GM04503 (cell line): ENCODE data around the gene TANK.
"Not testable (repeated sequence)": the region's sequence is repeated elsewhere in the genome, so short reads cannot be mapped to it uniquely, and the experiment has no call there.

Experiments used
- DNase-seq: peaks from one replicate; pipeline ENCODE4 v3.0.0-alpha.2; 2012; ENCODE audit warnings: low read depth

TANK gene

GRCh38 chr2:161232571-161232970, 72.3 kb downstream of the TANK start:
- no peak for DNase-seq

GRCh38 chr2:161233858-161234431, 73.7 kb downstream of the TANK start:
- DNase-seq, result no peak

- DNase-seq, result no peak
Observed at GRCh38 chr2:161234627-161235026, 74.4 kb downstream of the TANK start.

DNA sequence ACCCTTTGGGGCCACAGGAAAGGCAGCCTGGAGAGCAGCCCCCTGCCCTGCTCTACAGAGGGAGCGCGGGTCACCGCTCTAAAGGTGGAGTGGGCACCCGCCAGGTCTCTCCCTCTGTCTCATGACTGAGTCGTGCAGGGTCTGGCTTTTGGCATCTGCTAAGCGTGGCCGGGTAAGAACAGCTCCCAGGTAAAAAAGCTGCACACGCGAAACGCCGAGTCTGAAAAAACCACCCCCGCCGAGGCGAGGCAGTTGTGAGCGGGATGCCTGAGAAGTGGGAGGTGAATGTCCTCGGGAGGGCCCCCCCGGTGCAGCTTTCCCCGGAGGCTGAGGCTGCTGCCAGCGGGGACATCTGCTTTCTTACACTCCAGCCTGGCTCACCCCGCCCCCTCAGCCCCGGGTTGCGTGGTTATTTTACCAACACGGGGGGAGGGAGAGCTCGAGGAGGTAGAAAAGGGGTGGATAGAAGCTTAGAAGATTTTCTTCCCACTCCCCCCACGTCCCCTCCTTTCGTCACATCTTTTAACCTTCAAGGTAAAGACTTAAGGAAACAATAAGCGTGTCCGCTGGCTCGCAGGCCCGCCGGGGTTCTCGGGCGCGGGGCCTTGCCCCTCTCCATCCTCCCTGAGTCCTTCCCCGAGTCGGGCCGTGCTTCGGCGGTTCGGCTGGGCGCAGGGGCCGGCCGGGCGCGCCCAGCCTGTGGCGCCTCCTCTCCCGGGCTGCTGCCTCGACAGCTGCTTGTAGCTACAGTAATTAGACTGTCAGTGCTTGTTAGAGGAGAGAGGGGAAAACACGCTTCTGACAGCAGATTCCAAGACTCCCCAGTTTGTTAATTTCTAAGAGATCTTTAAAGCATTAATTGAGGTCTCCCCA, 77.4 kb downstream of the TANK start:
- no peak for DNase-seq

DNA sequence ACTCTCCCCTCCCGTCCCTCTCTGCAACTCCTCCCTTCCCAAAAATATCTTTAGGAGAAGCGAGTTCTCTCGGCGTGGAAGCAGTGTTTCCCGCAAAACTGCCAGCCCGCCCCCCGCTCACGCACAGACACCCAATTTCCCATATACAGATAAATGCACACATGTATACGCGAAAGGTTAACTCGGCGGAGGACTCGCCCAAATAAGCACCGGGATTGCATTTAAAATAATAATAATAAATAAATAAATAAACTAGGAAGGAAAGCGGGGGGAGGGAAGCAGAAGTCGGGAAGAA, 78.0 kb downstream of the TANK start:
- no peak for DNase-seq

DNA sequence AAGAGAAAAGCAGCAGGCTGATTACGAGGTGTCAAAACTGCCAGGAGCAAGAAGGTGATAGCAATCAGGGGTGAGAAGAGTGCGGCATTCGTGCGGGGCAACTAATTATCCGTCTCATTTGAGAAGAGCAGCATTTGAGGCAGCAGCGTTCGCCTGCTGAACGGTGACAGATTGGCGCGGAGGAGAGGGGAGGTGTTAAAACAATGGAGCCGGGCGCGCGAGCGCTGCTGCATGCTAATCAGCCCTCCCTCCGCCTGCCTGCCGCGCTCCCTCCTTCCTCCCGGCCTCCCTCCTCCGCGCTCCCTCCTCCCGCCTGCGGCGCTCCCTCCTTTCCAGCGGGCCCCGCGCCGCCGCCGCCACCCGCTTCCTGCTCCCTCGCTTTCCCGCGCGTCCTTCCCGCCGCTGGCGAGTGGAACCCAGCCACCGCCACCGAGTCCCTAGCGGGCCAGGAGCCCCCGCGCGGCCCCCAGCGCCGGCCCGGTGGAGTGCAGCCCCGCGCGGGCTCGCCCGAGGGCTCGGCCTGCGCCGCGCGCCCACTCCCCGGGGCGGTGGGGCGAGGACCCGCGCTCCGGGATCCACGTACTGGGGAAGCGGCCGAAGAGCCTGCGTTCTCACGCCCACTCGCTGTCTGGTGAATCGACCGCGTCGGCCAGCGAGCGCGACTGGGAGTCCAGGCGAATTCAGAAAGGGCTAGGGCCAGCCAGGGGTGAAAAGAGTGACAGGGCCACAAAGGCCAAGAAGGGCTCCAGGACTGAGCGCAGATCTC, 78.5 kb downstream of the TANK start:
- DNase-seq, result no peak

GRCh38 chr2:161239326-161240109, 79.3 kb downstream of the TANK start:
- DNase-seq, result no peak

DNA sequence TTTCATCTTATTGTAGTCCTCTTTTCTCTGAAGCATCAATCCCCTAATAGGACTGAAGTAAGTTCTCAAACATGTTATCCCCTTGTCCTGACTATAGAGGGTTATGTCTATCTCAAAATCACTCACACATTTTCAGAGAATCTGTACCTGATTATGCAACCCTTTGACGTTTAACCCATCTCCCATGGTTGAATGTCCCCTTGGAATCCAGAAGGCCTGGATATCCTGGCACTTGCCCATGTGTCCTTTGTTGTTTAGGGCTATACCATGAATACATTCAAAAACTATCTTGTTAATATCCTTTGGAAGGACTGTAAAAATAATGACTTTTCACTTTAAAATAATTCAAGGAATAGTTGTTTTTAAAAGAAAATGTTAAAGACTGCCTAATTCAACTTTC, 81.7 kb downstream of the TANK start:
- DNase-seq, result no peak

DNA sequence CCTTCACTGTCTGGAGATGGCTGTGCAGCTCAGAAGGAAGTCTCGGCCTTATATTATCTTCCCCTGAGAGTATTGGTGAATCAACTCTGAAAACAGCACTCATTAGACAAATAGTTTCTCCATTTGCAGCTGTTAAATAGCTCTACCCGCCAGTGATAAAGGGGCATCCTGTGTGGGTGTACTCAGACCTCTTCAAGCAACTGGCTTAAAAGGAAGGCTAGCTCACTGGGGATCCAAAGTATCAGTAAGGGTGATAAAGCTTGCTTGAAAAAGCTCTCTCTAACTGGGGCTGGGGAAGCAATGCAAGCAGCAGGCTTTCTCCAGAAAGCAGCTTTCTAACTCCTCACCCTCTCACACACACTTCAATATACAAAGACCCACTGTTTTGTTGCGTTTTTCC, 83.1 kb downstream of the TANK start:
- DNase-seq, result no peak

DNA sequence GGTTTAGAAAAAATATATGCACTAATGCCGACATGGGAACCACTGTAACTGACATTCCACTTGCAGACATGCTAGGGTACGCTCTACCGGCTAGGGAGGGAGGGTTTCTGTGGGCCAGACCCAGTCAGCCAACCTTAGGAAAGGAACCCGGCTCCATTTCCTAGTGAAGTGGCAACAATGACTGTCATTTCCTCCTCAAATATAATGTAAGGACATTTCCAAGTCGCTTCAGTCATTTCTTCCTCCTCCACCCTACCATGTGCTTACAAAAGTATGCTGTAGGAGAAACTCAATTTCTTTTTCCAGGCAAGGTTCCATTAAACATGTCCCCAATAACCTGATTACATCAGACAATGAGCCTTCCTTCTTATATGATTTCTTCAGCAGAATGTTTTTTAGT, 83.7 kb downstream of the TANK start:
- no peak for DNase-seq

- not testable (repeated sequence) for DNase-seq
Observed at GRCh38 chr2:161244387-161245260, 84.4 kb downstream of the TANK start.

DNA sequence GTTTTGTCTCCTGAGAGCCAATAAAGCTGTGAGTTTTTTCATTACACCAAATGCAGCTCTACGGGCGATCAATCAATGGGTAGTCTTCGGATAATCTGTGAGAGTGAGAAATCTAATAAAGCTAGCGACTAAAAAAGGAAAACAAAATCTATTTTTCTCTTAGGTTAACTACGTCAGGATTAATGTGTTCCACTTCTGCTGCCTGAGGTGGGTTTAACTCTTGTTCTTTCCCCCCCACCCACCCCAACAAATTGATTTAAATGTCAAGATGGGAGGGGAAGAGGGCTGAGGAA, 85.0 kb downstream of the TANK start:
- DNase-seq, result no peak

DNA sequence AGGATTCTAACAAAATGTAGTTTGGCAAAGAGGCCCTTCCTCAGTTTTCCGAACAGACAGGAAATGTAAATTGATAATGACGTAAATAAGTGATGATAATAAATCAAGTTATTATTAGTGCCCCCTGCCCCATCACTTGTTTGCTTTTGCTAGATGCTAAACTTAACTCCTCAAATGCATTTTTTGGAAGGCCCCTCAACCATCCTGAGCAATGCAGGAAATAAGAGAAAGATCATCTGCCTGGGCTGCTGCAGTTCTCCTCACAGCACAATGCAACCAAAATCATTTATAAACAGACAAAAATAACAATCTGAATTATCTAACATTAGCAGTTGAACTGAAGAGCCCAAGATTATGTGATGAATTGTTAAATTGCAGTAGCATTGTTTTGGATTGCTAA, 85.4 kb downstream of the TANK start:
- no peak for DNase-seq

- DNase-seq, result no peak
Observed at GRCh38 chr2:161246281-161246680, 86.1 kb downstream of the TANK start.

DNA sequence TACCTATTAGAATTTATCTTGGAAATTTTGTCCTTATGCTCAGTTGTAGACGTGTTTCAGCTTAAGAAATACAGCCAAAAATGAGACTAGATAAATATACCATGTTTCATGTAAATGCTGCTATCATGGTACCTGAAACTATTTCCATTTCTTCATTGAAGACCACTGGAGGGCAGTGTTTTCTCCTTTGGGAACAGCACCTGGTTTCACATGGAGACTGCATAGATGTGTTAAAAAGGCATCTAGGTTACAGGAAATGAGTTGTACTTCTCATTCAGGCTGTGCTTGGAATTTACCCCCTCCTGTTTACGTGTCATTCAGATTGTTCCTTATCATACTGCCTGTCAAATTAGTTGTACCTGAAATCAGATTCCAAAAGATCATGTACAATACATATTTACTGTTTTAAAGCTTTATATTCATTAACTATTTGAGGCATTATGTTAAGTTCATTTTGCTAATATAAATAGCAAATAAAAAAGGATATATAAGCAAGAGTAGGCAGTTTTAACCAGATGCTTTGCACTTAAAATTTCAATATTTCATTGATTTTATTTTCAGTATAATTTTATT, 90.7 kb downstream of the TANK start:
- no peak for DNase-seq

GRCh38 chr2:161257123-161257952, 97.1 kb downstream of the TANK start:
- no peak for DNase-seq

DNA sequence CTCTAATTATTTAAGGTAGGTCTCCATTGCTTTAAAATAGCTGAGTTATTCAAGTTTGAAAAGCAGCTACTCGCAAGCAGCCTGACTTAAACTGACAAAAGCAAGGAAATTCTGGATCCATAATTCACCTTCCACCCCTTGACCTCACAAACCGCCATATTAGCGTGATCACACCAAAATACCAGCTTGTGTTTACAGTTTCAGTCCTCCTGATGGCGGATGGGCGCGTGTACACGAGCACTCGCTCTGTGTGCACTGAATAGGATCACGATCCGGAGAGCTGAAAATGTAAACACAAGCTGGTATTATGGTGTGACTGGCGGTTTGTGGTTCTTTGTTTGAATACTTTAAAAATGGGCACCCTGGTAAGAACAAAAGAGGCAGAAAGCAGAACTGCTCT, 105.6 kb downstream of the TANK start:
- DNase-seq, result no peak

DNA sequence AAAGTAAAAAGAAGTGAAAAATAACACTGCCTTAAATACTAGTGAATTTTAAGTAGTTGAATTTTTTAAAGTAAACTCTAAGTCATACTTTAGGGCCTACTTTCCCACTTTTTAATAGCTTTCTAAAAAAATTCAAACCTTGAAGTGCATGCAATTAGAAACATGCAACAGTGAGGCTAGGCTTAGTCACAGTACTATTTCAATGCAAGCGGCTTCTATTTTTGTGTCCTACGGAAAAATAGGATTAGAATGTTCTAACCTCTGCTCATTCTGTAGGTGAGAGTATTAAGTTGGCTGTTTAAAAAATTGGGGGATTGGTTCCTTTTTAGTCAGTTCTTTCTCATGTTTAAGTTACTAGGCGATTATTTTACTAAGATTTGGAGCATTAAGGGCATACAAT, 108.9 kb downstream of the TANK start:
- DNase-seq, result no peak

- DNase-seq, result peak; percentile 6
Observed at GRCh38 chr2:161273038-161273760, 113.0 kb downstream of the TANK start.
